CD14-positive monocyte (primary cell): ENCODE results near the gene RAB32. TPM values are rescaled to one million over a fixed set of nuclear protein-coding genes. Genes with fewer than 3 reads are reported as not detected.

ENCODE experiments used
- DNase-seq, 3 donors: peaks; one replicate each; pipeline ENCODE4 v3.0.0-alpha.2; 2011 to 2022
- H2AFZ ChIP-seq: 2 replicates; pipeline ENCODE4 v1.6.0; 2012; ENCODE audit warnings: mild to moderate bottlenecking, low read depth, low read length, inconsistent platforms; ENCODE audit not compliant: insufficient read depth, poor library complexity, severe bottlenecking
- H3K27ac ChIP-seq, 2 donors: 1 replicate in 1 of 2; 2 replicates in 1 of 2; pipeline ENCODE4 v1.5.1; 2012 to 2013; ENCODE audit warnings: low read length in 2 of 2, control low read depth in 1 of 2, inconsistent platforms in 1 of 2, low read depth in 1 of 2, mild to moderate bottlenecking in 1 of 2
- H3K27me3 ChIP-seq, 2 donors: one replicate each; pipeline versions ENCODE4 v1.6.0 to v1.6.1; 2011 to 2013; ENCODE audit warnings: low read length in 2 of 2; ENCODE audit not compliant: control insufficient read depth in 2 of 2, insufficient read depth in 2 of 2
- H3K36me3 ChIP-seq, 2 donors: replicated peaks in 1 of 2; 1 replicate in 1 of 2; 2 replicates in 1 of 2; pipeline versions ENCODE4 v1.5.1 to v1.6.1; 2012 to 2013; ENCODE audit warnings: low read length in 2 of 2, control low read depth in 1 of 2, inconsistent platforms in 1 of 2, mild to moderate bottlenecking in 1 of 2; ENCODE audit not compliant: insufficient read depth in 2 of 2, control insufficient read depth in 1 of 2
- H3K4me1 ChIP-seq, 2 donors: 1 replicate in 1 of 2; 2 replicates in 1 of 2; pipeline versions ENCODE4 v1.5.1 to v1.6.1; 2012 to 2013; ENCODE audit warnings: low read length in 2 of 2, control low read depth in 1 of 2, inconsistent platforms in 1 of 2, mild to moderate bottlenecking in 1 of 2, moderate library complexity in 1 of 2; ENCODE audit not compliant: insufficient read depth in 2 of 2, control insufficient read depth in 1 of 2
- H3K4me2 ChIP-seq: replicated peaks from 2 replicates; pipeline ENCODE3; 2012; ENCODE audit warnings: low read length, moderate library complexity, mild to moderate bottlenecking; ENCODE audit not compliant: poor library complexity, severe bottlenecking; ENCODE audit errors: extremely low read depth
- H3K4me3 ChIP-seq, 3 experiments: fragments of 200-600 bp in 1 of 3; sonication (generic) in 1 of 3; replicated peaks in 1 of 3; 1 replicate in 2 of 3; 2 replicates in 1 of 3; pipeline ENCODE4 v1.5.1; 2011 to 2013; ENCODE audit warnings: low read length in 3 of 3, mild to moderate bottlenecking in 3 of 3, control low read depth in 2 of 3, low read depth in 2 of 3, inconsistent platforms in 1 of 3, moderate library complexity in 1 of 3
- H3K79me2 ChIP-seq: 2 replicates; pipeline ENCODE4 v1.6.0; 2012; ENCODE audit warnings: mild to moderate bottlenecking, control low read depth, inconsistent platforms, low read length, moderate library complexity; ENCODE audit not compliant: insufficient read depth
- H3K9ac ChIP-seq: 2 replicates; pipeline ENCODE4 v1.6.0; 2017; ENCODE audit warnings: low read length, mild to moderate bottlenecking; ENCODE audit not compliant: insufficient read depth, poor library complexity, severe bottlenecking
- H3K9me3 ChIP-seq, 2 donors: replicated peaks in 1 of 2; 1 replicate in 1 of 2; 2 replicates in 1 of 2; pipeline versions ENCODE4 v1.5.1 to v1.6.1; 2012 to 2013; ENCODE audit warnings: low read length in 2 of 2, control low read depth in 1 of 2; ENCODE audit not compliant: control insufficient read depth in 1 of 2, insufficient read depth in 1 of 2
- H4K20me1 ChIP-seq: 2 replicates; pipeline ENCODE4 v1.6.0; 2012; ENCODE audit warnings: mild to moderate bottlenecking, low read length, control low read depth, moderate library complexity; ENCODE audit not compliant: insufficient read depth
- H3K27ac Mint-ChIP-seq, 7 donors: one replicate each; pipeline ENCODE4 v1.8.0; 2020; ENCODE audit warnings: mild to moderate bottlenecking in 7 of 7, mixed read lengths in 7 of 7, moderate library complexity in 6 of 7, inconsistent platforms in 2 of 7
- H3K27me3 Mint-ChIP-seq, 3 donors: one replicate each; pipeline ENCODE4 v1.8.0; 2021 to 2022; ENCODE audit warnings: low read depth in 3 of 3, mild to moderate bottlenecking in 3 of 3, mixed read lengths in 3 of 3, moderate library complexity in 3 of 3, inconsistent platforms in 1 of 3
- H3K36me3 Mint-ChIP-seq, 2 donors: one replicate each; pipeline ENCODE4 v1.8.0; 2020; ENCODE audit warnings: mixed read lengths in 2 of 2, inconsistent platforms in 1 of 2, mild to moderate bottlenecking in 1 of 2
- H3K4me1 Mint-ChIP-seq: one replicate; pipeline ENCODE4 v1.8.0; 2020; ENCODE audit warnings: mild to moderate bottlenecking, mixed read lengths
- H3K4me3 Mint-ChIP-seq, 2 donors: one replicate each; pipeline ENCODE4 v1.8.0; 2020; ENCODE audit warnings: mild to moderate bottlenecking in 2 of 2, mixed read lengths in 2 of 2, moderate library complexity in 1 of 2
- H3K9me3 Mint-ChIP-seq, 7 donors: one replicate each; pipeline ENCODE4 v1.8.0; 2020 to 2022; ENCODE audit warnings: mixed read lengths in 7 of 7, mild to moderate bottlenecking in 6 of 7, moderate library complexity in 6 of 7, inconsistent platforms in 2 of 7
- CTCF ChIP-seq: fragments of 200-600 bp; IDR thresholded peaks from one replicate; pipeline ENCODE4 v1.8.0; 2022; ENCODE audit warnings: antibody characterized with exemption, mild to moderate bottlenecking
- WGBS: methylation state at CpG from one replicate; pipeline ENCODE4 v1.1.5; 2013; ENCODE audit warnings: missing lambda C conversion rate; ENCODE audit not compliant: insufficient coverage; 5-methylcytosine and 5-hydroxymethylcytosine counted together
- intact Hi-C, 2 donors: fragments of 100-400 bp; cut with micrococcal nuclease; formaldehyde crosslinking; loops; one replicate each; pipeline versions ENCODE4 v1.15.0 to v1.15.1; 2023
- polyA plus RNA-seq, 3 donors: library from polyadenylated mRNA; depleted of rRNA in 1 of 3; unstranded in 2 of 3; stranded (reverse) in 1 of 3; fragments of 300-500 nt in 2 of 3; fragments of >200 nt in 1 of 3; fragmentation: Illumina TruSeq in 2 of 3; gene quantifications; 1 replicate in 2 of 3; 2 replicates in 1 of 3; pipeline ENCODE4 v1.2.3, GENCODE V29; 2012 to 2021

The RAB32 gene
- polyA plus RNA-seq, 3 donors, result 82.6 to 588 (median 429) TPM

- H3K27me3 ChIP-seq, result no peaks in the 10 kb centered on the region
- H3K79me2 ChIP-seq, result no peaks in the 10 kb centered on the region
- no peak overlapping the region for H3K27ac Mint-ChIP-seq
- H3K9me3 ChIP-seq, result no peaks in the 10 kb centered on the region
- H3K27ac ChIP-seq, result no peak overlapping the region
- H3K27me3 Mint-ChIP-seq, result peaks cover 0 to 4% (median 0%) of the 10 kb centered on the region in 3 donors
- H3K36me3 Mint-ChIP-seq, result no peaks in the 10 kb centered on the region
- H3K9ac ChIP-seq, result no peak overlapping the region
- no peak overlapping the region for H3K4me3 ChIP-seq
- intact Hi-C loops, result no loop called here
- WGBS, result no CpG with 5 or more reads among the region's 1 CpG
- H3K9me3 Mint-ChIP-seq, result peaks cover 0 to 4% (median 2%) of the 10 kb centered on the region in 7 donors
- H2AFZ ChIP-seq, result no peak overlapping the region
- no peak overlapping the region for H3K4me3 Mint-ChIP-seq
- H3K4me2 ChIP-seq, result no peak overlapping the region
- peaks cover 15% of the 10 kb centered on the region for H3K4me1 Mint-ChIP-seq
- no peaks in the 10 kb centered on the region for H4K20me1 ChIP-seq
- no peaks in the 10 kb centered on the region for H3K36me3 ChIP-seq
- peaks cover 4 to 7% of the 10 kb centered on the region in 2 donors for H3K4me1 ChIP-seq
- DNase-seq, result no peak
- no peak for TF ChIP-seq CTCF
Observed at GRCh38 chr6:146574211-146574610, 30.6 kb downstream of the RAB32 start.

GRCh38 chr6:146578054-146578453 lies 34.4 kb downstream of the RAB32 start:
- no peak overlapping the region for H3K4me3 Mint-ChIP-seq
- DNase-seq, result no peak
- H3K36me3 Mint-ChIP-seq, result peaks cover 0 to 2% of the 10 kb centered on the region in 2 donors
- Histone ChIP-seq H3K4me3 (no peak overlapping the region), H3K9ac (no peak overlapping the region), H4K20me1 (no peaks in the 10 kb centered on the region), H3K27ac (no peak overlapping the region), H3K36me3 (no peaks in the 10 kb centered on the region), H3K79me2 (no peaks in the 10 kb centered on the region), H3K4me2 (no peak overlapping the region), H2AFZ (no peak overlapping the region), H3K9me3 (no peaks in the 10 kb centered on the region), H3K4me1 (peaks cover 10 to 14% of the 10 kb centered on the region in 2 donors), H3K27me3 (no peaks in the 10 kb centered on the region)
- TF ChIP-seq CTCF, result no peak
- H3K9me3 Mint-ChIP-seq, result peaks cover 0 to 4% (median 0%) of the 10 kb centered on the region in 7 donors
- H3K27me3 Mint-ChIP-seq, result peaks cover 0 to 2% (median 0%) of the 10 kb centered on the region in 3 donors
- peaks cover 24% of the 10 kb centered on the region for H3K4me1 Mint-ChIP-seq
- no peak overlapping the region for H3K27ac Mint-ChIP-seq
- intact Hi-C loops, result no loop called here
